Chondrocyte (in vitro differentiated cells): ENCODE data around the gene LLGL2. TPM values are rescaled to one million over a fixed set of nuclear protein-coding genes. Genes with fewer than 3 reads are reported as not detected.
"Not testable (repeated sequence)": the region's sequence is repeated elsewhere in the genome, so short reads cannot be mapped to it uniquely, and the experiment has no call there.

Experiments used
- DNase-seq: peaks from one replicate; pipeline ENCODE4 v3.0.0; 2021; ENCODE audit warnings: mixed read lengths, low spot score
- H3K27ac Mint-ChIP-seq: one replicate; pipeline ENCODE4 v1.8.0; 2021; ENCODE audit warnings: mild to moderate bottlenecking, moderate library complexity, mixed read lengths; ENCODE audit not compliant: unreplicated experiment
- H3K27me3 Mint-ChIP-seq: 2 replicates; pipeline ENCODE4 v1.8.0; 2021; ENCODE audit warnings: low read depth, mixed read lengths
- H3K36me3 Mint-ChIP-seq: 2 replicates; pipeline ENCODE4 v1.8.0; 2021; ENCODE audit warnings: low read depth, mixed read lengths
- H3K4me1 Mint-ChIP-seq: 2 replicates; pipeline ENCODE4 v1.8.0; 2021; ENCODE audit warnings: low read depth, mild to moderate bottlenecking, mixed read lengths
- H3K4me3 Mint-ChIP-seq: one replicate; pipeline ENCODE4 v1.8.0; 2021; ENCODE audit warnings: mild to moderate bottlenecking, moderate library complexity, mixed read lengths; ENCODE audit not compliant: unreplicated experiment
- H3K9me3 Mint-ChIP-seq: 2 replicates; pipeline ENCODE4 v1.8.0; 2021; ENCODE audit warnings: low read depth, mixed read lengths
- total RNA-seq: library from RNA; stranded (reverse); gene quantifications from 3 replicates; pipeline ENCODE4 v1.2.1, GENCODE V29; 2021
- TF ChIP-seq, protein P1 (sequence below): fragments of 200-600 bp; sonication (generic); IDR thresholded peaks from 2 replicates; pipeline ENCODE4 v1.5.0; 2021; ENCODE audit warnings: antibody characterized with exemption, mild to moderate bottlenecking, moderate library complexity

LLGL2 gene
- total RNA-seq, 1 donor from 2014 or later: 1.8 TPM

DNA sequence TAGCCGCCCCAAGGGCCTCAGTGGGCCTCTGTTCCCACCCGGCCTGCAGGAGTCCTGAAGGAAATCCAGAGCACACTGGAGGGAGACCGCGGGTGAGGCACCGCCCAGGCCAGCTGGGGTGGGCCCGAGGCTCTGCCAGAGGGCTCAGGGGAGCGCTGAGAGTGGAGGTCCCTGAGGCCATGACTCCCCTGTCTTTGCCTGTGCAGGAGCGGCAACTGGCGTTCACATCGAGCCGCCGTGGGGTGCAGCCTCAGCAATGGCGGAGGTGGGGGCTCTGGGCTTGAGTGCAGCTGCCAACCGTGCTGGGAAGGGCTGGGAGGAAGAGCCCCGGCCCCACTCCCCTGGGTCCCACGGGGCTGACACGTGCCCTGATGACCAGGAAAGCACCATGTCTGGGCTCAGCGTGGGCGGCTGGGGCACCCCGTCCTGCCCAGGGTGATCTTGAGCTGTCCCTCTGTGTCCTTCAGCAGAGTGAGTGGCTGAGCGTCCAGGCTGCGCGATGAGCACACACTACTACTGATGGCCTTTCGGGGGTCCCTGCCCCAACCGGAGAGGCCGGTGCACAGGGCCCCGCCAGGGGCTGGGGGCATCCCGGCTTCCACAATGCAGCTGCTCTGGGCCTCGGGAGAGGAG lies 49.0 kb downstream of the LLGL2 start:
- H3K27ac Mint-ChIP-seq: no peak overlapping the region
- TF ChIP-seq, protein P1, sequence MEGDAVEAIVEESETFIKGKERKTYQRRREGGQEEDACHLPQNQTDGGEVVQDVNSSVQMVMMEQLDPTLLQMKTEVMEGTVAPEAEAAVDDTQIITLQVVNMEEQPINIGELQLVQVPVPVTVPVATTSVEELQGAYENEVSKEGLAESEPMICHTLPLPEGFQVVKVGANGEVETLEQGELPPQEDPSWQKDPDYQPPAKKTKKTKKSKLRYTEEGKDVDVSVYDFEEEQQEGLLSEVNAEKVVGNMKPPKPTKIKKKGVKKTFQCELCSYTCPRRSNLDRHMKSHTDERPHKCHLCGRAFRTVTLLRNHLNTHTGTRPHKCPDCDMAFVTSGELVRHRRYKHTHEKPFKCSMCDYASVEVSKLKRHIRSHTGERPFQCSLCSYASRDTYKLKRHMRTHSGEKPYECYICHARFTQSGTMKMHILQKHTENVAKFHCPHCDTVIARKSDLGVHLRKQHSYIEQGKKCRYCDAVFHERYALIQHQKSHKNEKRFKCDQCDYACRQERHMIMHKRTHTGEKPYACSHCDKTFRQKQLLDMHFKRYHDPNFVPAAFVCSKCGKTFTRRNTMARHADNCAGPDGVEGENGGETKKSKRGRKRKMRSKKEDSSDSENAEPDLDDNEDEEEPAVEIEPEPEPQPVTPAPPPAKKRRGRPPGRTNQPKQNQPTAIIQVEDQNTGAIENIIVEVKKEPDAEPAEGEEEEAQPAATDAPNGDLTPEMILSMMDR: no peak
- H3K4me1 Mint-ChIP-seq: no peaks in the 10 kb centered on the region
- DNase-seq: no peak
- H3K36me3 Mint-ChIP-seq: peaks cover 2% of the 10 kb centered on the region
- no peaks in the 10 kb centered on the region for H3K9me3 Mint-ChIP-seq
- H3K27me3 Mint-ChIP-seq: no peaks in the 10 kb centered on the region
- no peak overlapping the region for H3K4me3 Mint-ChIP-seq

DNA sequence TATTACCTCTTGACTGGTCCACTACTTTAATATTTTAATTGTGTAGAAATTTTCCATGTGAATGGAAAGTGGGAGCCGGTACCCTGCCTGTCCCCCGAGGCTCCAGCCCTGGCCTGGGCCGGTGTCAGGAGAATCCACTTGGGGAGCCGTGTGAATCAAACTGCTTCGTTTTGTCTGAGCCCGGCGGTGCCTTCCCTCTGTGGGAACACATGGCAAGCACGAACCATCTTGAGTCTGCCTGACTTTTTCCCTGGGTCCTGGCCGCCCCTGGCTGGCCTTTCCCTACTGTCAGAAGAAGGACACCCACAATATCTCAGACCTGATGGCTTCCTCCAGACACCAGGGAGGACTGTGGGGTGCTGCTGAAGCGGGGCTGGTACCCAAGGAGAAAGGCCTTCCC lies 49.7 kb downstream of the LLGL2 start:
- Mint-ChIP-seq H3K27me3 (no peaks in the 10 kb centered on the region), H3K4me1 (no peaks in the 10 kb centered on the region), H3K4me3 (no peak overlapping the region), H3K36me3 (peaks cover 2% of the 10 kb centered on the region), H3K27ac (no peak overlapping the region), H3K9me3 (no peaks in the 10 kb centered on the region)
- DNase-seq: no peak
- TF ChIP-seq, protein P1: no peak

DNA sequence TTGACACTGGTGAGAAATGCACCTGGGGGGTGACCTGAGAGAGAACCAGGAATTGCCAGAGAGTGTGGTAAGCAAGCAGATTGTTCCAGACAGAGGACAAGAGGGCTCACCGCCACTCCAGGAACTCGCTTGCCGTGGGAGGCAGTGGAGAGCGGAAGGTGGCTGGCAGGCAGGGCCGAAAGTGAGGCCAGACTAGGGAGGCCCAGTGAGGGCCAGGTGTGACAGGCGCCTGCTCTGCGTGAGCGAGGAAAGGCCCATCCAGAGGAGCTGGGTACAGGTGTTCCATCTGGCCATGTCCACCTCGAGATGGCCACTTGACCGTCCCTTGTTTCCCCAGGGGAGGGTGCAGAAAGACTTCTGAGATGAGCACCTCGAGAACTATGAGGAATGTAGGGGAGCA lies 50.2 kb downstream of the LLGL2 start:
- Mint-ChIP-seq H3K4me3 (no peak overlapping the region), H3K27ac (no peak overlapping the region), H3K27me3 (no peaks in the 10 kb centered on the region), H3K36me3 (peaks cover 2% of the 10 kb centered on the region), H3K9me3 (no peaks in the 10 kb centered on the region), H3K4me1 (no peaks in the 10 kb centered on the region)
- no peak for DNase-seq
- TF ChIP-seq, protein P1: no peak

DNA sequence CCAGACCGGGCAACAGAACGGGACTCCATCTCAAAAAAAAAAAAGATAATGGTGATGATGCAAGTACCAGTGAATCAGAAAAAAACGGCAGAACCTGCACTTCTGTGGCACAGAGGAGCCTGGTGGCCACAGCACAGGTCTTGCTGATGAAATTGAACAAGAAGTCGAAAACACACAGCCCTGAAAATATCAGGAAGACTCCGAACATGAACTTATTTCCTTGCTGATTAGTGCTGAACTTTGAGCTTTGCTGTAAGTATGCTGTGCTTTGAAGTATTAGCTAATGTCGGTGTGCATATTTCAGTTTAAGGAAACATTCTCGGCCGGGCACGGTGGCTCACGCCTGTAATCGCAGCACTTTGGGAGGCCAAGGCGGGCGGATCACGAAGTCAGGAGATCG lies 51.2 kb downstream of the LLGL2 start:
- TF ChIP-seq, protein P1: no peak
- H3K4me1 Mint-ChIP-seq: no peaks in the 10 kb centered on the region
- DNase-seq: no peak
- H3K9me3 Mint-ChIP-seq: peaks cover 3% of the 10 kb centered on the region
- peaks cover 2% of the 10 kb centered on the region for H3K36me3 Mint-ChIP-seq
- no peak overlapping the region for H3K27ac Mint-ChIP-seq
- no peak overlapping the region for H3K4me3 Mint-ChIP-seq
- peaks cover 2% of the 10 kb centered on the region for H3K27me3 Mint-ChIP-seq

DNA sequence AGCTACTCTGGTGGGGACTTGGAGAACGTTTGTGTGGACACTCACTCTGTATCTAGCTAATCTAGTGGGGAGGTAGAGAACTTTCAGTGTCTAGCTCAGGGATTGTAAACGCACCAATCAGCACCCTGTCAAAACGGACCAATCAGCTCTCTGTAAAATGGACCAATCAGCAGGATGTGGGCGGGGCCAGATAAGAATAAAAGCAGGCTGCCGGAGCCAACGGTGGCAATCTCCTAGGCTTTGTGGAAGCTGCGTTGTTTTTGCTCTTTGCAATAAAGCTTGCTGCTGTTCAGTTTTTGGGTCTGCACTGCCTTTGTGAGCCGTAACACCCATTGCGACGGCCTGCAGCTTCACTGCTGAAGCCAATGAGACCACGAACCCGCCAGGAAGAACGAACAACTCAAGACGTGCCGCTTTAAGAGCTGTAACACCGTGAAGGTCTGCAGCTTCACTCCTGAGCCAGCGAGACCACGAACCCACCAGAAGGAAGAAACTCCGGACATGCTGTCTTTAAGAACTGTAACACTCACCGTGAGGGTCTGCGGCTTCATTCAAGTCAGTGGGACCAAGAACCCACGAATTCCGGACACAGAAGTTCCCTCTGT lies 55.7 kb downstream of the LLGL2 start:
- H3K27ac Mint-ChIP-seq, H3K9me3 Mint-ChIP-seq, DNase-seq, H3K4me3 Mint-ChIP-seq, H3K4me1 Mint-ChIP-seq, H3K36me3 Mint-ChIP-seq, H3K27me3 Mint-ChIP-seq: not testable (repeated sequence)

DNA sequence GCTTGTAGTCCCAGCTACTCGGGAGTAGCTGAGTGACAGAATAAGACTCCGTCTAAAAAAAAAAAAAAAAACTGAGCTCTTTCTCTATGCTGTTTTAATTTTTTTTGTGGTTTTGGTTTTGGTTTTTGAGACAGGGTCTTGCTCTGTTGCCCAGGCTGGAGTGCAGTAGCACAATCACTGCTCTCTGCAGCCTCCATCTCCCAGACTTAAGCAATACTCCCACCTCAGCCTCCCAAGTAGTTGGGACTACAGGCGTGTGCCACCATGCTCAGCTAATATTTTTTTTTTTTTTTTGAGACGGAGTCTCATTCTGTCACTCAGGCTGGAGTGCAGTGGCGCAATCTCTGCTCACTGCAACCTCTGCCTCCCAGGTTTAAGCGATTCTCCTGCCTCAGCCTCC lies 57.7 kb downstream of the LLGL2 start:
- not testable (repeated sequence) for DNase-seq, H3K4me1 Mint-ChIP-seq, H3K4me3 Mint-ChIP-seq, H3K36me3 Mint-ChIP-seq, H3K9me3 Mint-ChIP-seq, H3K27me3 Mint-ChIP-seq, H3K27ac Mint-ChIP-seq
